IMR-90 (cell line): ENCODE results near the gene OTC. TPM values are rescaled to one million over a fixed set of nuclear protein-coding genes. Genes with fewer than 3 reads are reported as not detected.

Experiments
- ATAC-seq: fragments of 200-7000 bp; cut with Tn5 transposase; 2 replicates; pipeline ENCODE4 v1.9.1; 2020; ENCODE audit warnings: low read depth, mild to moderate bottlenecking, moderate library complexity
- BruUV-seq: library from RNA; stranded (reverse); fragments of 400-500 nt; replicated peaks from 2 replicates; lab custom pipeline; 2021; lab: Mats Ljungman, UMichigan
- CTCF ChIA-PET: fragments of 300-600 bp; formaldehyde crosslinking; extraction: SDS; loops from one replicate; lab custom pipeline; 2021; ENCODE audit warnings: antibody characterized with exemption; lab: Yijun Ruan, JAX
- POLR2A ChIA-PET: fragments of 300-600 bp; sonication (Branson Sonifier 250); formaldehyde crosslinking; loops from one replicate; lab custom pipeline; 2022; ENCODE audit warnings: antibody characterized with exemption; ENCODE audit not compliant: unreplicated experiment; lab: Charles Lee
- DNase-seq: peaks from one replicate; pipeline ENCODE4 v3.0.0; 2013
- H2AFZ ChIP-seq: replicated peaks from 2 replicates; pipeline ENCODE3; 2013; ENCODE audit warnings: low read length, mild to moderate bottlenecking; ENCODE audit not compliant: poor library complexity
- H2AK5ac ChIP-seq: 2 replicates; pipeline ENCODE4 v1.6.1; 2013; ENCODE audit warnings: low read depth, low read length, inconsistent platforms
- H2AK9ac ChIP-seq: replicated peaks from 2 replicates; pipeline ENCODE3; 2013; ENCODE audit warnings: mild to moderate bottlenecking, low read depth, low read length, moderate library complexity; ENCODE audit not compliant: poor library complexity
- H2BK120ac ChIP-seq: 2 replicates; pipeline ENCODE4 v1.6.1; 2013; ENCODE audit warnings: low read depth, low read length, inconsistent platforms
- H2BK15ac ChIP-seq: 3 replicates; pipeline ENCODE4 v1.6.1; 2013; ENCODE audit warnings: low read depth, low read length, inconsistent platforms
- H2BK20ac ChIP-seq: 2 replicates; pipeline ENCODE4 v1.6.1; 2013; ENCODE audit warnings: low read depth, mild to moderate bottlenecking, inconsistent platforms, low read length, moderate library complexity
- H2BK5ac ChIP-seq: 2 replicates; pipeline ENCODE4 v1.6.1; 2013; ENCODE audit warnings: mild to moderate bottlenecking, low read depth, low read length, inconsistent platforms; ENCODE audit not compliant: poor library complexity, severe bottlenecking
- H3K14ac ChIP-seq: replicated peaks from 2 replicates; pipeline ENCODE4 v1.6.1; 2013; ENCODE audit warnings: low read depth, low read length, inconsistent platforms
- H3K18ac ChIP-seq: 2 replicates; pipeline ENCODE4 v1.6.1; 2013; ENCODE audit warnings: low read depth, low read length, control low read depth
- H3K23ac ChIP-seq: 2 replicates; pipeline ENCODE4 v1.6.1; 2013; ENCODE audit warnings: low read depth, low read length, inconsistent platforms
- H3K27ac ChIP-seq: 2 replicates; pipeline ENCODE4 v1.5.1; 2013; ENCODE audit warnings: mild to moderate bottlenecking, control low read depth, low read length; ENCODE audit not compliant: insufficient read depth
- H3K27me3 ChIP-seq: 2 replicates; pipeline ENCODE4 v1.6.1; 2013; ENCODE audit warnings: low read length; ENCODE audit not compliant: control insufficient read depth, insufficient read depth
- H3K36me3 ChIP-seq: 2 replicates; pipeline ENCODE4 v1.6.1; 2013; ENCODE audit warnings: low read length, mixed read lengths; ENCODE audit not compliant: control insufficient read depth, insufficient read depth
- H3K4ac ChIP-seq: 2 replicates; pipeline ENCODE4 v1.6.1; 2013; ENCODE audit warnings: low read depth, low read length, inconsistent platforms
- H3K4me1 ChIP-seq: 2 replicates; pipeline ENCODE4 v1.6.1; 2013; ENCODE audit warnings: low read length, mixed read lengths; ENCODE audit not compliant: control insufficient read depth, insufficient read depth
- H3K4me2 ChIP-seq: 2 replicates; pipeline ENCODE4 v1.6.1; 2013; ENCODE audit warnings: low read depth, mild to moderate bottlenecking, control low read depth, low read length, moderate library complexity
- H3K4me3 ChIP-seq: 2 replicates; pipeline ENCODE4 v1.5.1; 2013; ENCODE audit warnings: low read depth, mild to moderate bottlenecking, control low read depth, low read length, moderate library complexity; ENCODE audit not compliant: insufficient read depth
- H3K56ac ChIP-seq: 2 replicates; pipeline ENCODE4 v1.6.1; 2013; ENCODE audit warnings: low read length, inconsistent platforms; ENCODE audit not compliant: insufficient read depth; ENCODE audit errors: extremely low read depth
- H3K79me1 ChIP-seq, 2 experiments: 2 replicates each; pipeline ENCODE4 v1.6.1; 2013; ENCODE audit warnings: low read length in 2 of 2, inconsistent platforms in 1 of 2, low read depth in 1 of 2
- H3K9ac ChIP-seq: 2 replicates; pipeline ENCODE4 v1.6.1; 2013; ENCODE audit warnings: low read depth, low read length, control low read depth
- H3K9me1 ChIP-seq: 2 replicates; pipeline ENCODE4 v1.6.1; 2013; ENCODE audit warnings: low read length, inconsistent platforms; ENCODE audit not compliant: insufficient read depth
- H3K9me3 ChIP-seq: 2 replicates; pipeline ENCODE4 v1.6.1; 2013; ENCODE audit warnings: low read length; ENCODE audit not compliant: control insufficient read depth, insufficient read depth
- H4K20me1 ChIP-seq: 2 replicates; pipeline ENCODE4 v1.6.1; 2013; ENCODE audit warnings: low read length, inconsistent platforms; ENCODE audit not compliant: insufficient read depth
- H4K5ac ChIP-seq: 2 replicates; pipeline ENCODE4 v1.6.1; 2013; ENCODE audit warnings: mild to moderate bottlenecking, low read depth, low read length, control low read depth
- H4K8ac ChIP-seq, 2 experiments: 2 replicates each; pipeline ENCODE4 v1.6.1; 2013; ENCODE audit warnings: low read depth in 2 of 2, low read length in 2 of 2, control low read depth in 1 of 2, inconsistent platforms in 1 of 2
- H4K91ac ChIP-seq: 2 replicates; pipeline ENCODE4 v1.6.1; 2013; ENCODE audit warnings: low read depth, low read length, inconsistent platforms; ENCODE audit not compliant: insufficient read depth
- CEBPB ChIP-seq: IDR thresholded peaks from 2 replicates; pipeline ENCODE4 v1.6.1; 2012; ENCODE audit warnings: low read depth, low read length, improper control_type of control experiment
- MAZ ChIP-seq: IDR thresholded peaks from 2 replicates; pipeline ENCODE4 v1.6.1; 2012; ENCODE audit warnings: low read depth, mild to moderate bottlenecking, low read length, improper control_type of control experiment, moderate library complexity, borderline replicate concordance
- WGBS, 2 experiments: methylation state at CpG; one replicate each; pipeline versions ENCODE4 v1.1.5 to v1.1.7; 2013; ENCODE audit warnings: missing lambda C conversion rate in 2 of 2; ENCODE audit not compliant: insufficient read length in 1 of 2; ENCODE audit errors: extremely low coverage in 2 of 2; 5-methylcytosine and 5-hydroxymethylcytosine counted together
- dilution Hi-C: fragments of 300-500 bp; cut with HindIII; formaldehyde crosslinking; loops from one replicate; pipeline ENCODE4 v1.14.3; 2018; ENCODE audit warnings: low sequenced_read_pairs; ENCODE audit not compliant: unreplicated experiment
- in situ Hi-C: fragments of 300-500 bp; cut with MboI; formaldehyde crosslinking; loops from 3 replicates; pipeline ENCODE4 v1.14.3; 2019; ENCODE audit warnings: low sequenced_read_pairs, inconsistent platforms, mixed read lengths
- intact Hi-C: fragments of 100-400 bp; cut with micrococcal nuclease; formaldehyde crosslinking; loops from 2 replicates; pipeline ENCODE4 v1.10.0; 2022
- polyA plus RNA-seq, 3 experiments: library from polyadenylated mRNA; depleted of rRNA; stranded (reverse); fragments of >200 nt; gene quantifications; 2 replicates each; pipeline ENCODE4 v1.2.3, GENCODE V29; 2012; ENCODE audit warnings: low replicate concordance in 1 of 3
- total RNA-seq: library from RNA; depleted of rRNA; stranded (reverse); fragments of >200 nt; gene quantifications from 2 replicates; pipeline ENCODE4 v1.2.3, GENCODE V29; 2012

Gene OTC
- total and polyA plus RNA-seq, 2 of the 4 experiments (the other 2 are of a cell fraction): not detected

GRCh38 chrX:38379088-38379487 is 26.7 kb downstream of the OTC start:
- Histone ChIP-seq H3K23ac (no peak overlapping the region), H2AK9ac (no peak overlapping the region), H3K79me1 (no peaks in the 10 kb centered on the region), H2BK5ac (no peak overlapping the region), H4K8ac (no peak overlapping the region), H3K9me3 (no peaks in the 10 kb centered on the region), H2BK15ac (no peak overlapping the region), H3K14ac (no peak overlapping the region), H3K27ac (no peak overlapping the region), H3K4ac (no peak overlapping the region), H3K27me3 (no peaks in the 10 kb centered on the region; the same call in none of the 2 replicates), H3K9me1 (no peaks in the 10 kb centered on the region), H2BK120ac (no peak overlapping the region), H3K56ac (no peak overlapping the region), H3K4me2 (no peak overlapping the region), H3K36me3 (no peaks in the 10 kb centered on the region), H2AK5ac (no peak overlapping the region), H3K18ac (no peak overlapping the region), H2AFZ (no peak overlapping the region), H4K91ac (no peak overlapping the region), H3K9ac (no peak overlapping the region), H3K4me3 (no peak overlapping the region), H3K4me1 (no peaks in the 10 kb centered on the region), H2BK20ac (no peak overlapping the region), H4K20me1 (no peaks in the 10 kb centered on the region), H4K5ac (no peak overlapping the region)
- intact Hi-C loops (no loop called here), dilution Hi-C loops (no loop called here), in situ Hi-C loops (no loop called here)
- WGBS, 2 experiments: no CpG with 5 or more reads among the region's 1 CpG
- POLR2A ChIA-PET: no interaction called here
- no peak for DNase-seq
- TF ChIP-seq CEBPB: peak; percentile 77
- TF ChIP-seq MAZ: no peak
- no peak for ATAC-seq
- no TSS peak for BruUV-seq
- CTCF ChIA-PET: no interaction called here
